Upper lobe of left lung (tissue), 4 donors: ENCODE results near the gene MOCOS.

ENCODE experiments used
- CTCF ChIP-seq, 6 experiments: fragments of 450-650 bp in 4 of 6; fragments of 200-600 bp in 2 of 6; sonication (generic) in 2 of 6; IDR thresholded peaks; one replicate each; pipeline ENCODE4 v1.5.1; 2016 to 2019; ENCODE audit warnings: antibody characterized with exemption in 6 of 6
- EP300 ChIP-seq, 4 donors: sonication (generic); formaldehyde crosslinking; IDR thresholded peaks; one replicate each; pipeline ENCODE4 v1.5.1; 2017; ENCODE audit warnings: antibody characterized with exemption in 4 of 4, control low read depth in 2 of 4
- POLR2A ChIP-seq, 4 donors: fragments of 450-650 bp; IDR thresholded peaks; one replicate each; pipeline ENCODE4 v1.5.1; 2016 to 2017; ENCODE audit warnings: antibody characterized with exemption in 4 of 4, mild to moderate bottlenecking in 2 of 4
- POLR2AphosphoS5 ChIP-seq, 2 donors: sonication (generic); formaldehyde crosslinking; IDR thresholded peaks; one replicate each; pipeline ENCODE4 v1.5.1; 2017; ENCODE audit warnings: antibody characterized with exemption in 2 of 2

- no peak for TF ChIP-seq POLR2A (IDR thresholded peaks at IDR 0.05)
- no peak for TF ChIP-seq CTCF (IDR thresholded peaks at IDR 0.05)
- TF ChIP-seq EP300 (IDR thresholded peaks at IDR 0.05): no peak
- TF ChIP-seq POLR2AphosphoS5 (IDR thresholded peaks at IDR 0.05): no peak
Observed at GRCh38 chr18:36175481-36175880, 11.8 kb upstream of the MOCOS start.
